ENCODE measurements around the gene SNTB2.

The SNTB2 gene

GRCh38 chr16:69320740-69321073, 133.7 kb downstream of the SNTB2 start:
- H3K4me3 ChIP-seq = no peak overlapping the region
- no peak overlapping the region for H3K27ac ChIP-seq
- TF ChIP-seq, protein P1, sequence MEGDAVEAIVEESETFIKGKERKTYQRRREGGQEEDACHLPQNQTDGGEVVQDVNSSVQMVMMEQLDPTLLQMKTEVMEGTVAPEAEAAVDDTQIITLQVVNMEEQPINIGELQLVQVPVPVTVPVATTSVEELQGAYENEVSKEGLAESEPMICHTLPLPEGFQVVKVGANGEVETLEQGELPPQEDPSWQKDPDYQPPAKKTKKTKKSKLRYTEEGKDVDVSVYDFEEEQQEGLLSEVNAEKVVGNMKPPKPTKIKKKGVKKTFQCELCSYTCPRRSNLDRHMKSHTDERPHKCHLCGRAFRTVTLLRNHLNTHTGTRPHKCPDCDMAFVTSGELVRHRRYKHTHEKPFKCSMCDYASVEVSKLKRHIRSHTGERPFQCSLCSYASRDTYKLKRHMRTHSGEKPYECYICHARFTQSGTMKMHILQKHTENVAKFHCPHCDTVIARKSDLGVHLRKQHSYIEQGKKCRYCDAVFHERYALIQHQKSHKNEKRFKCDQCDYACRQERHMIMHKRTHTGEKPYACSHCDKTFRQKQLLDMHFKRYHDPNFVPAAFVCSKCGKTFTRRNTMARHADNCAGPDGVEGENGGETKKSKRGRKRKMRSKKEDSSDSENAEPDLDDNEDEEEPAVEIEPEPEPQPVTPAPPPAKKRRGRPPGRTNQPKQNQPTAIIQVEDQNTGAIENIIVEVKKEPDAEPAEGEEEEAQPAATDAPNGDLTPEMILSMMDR (IDR thresholded peaks at IDR 0.05) = no peak
- no peak for DNase-seq (ENCODE audit: low spot score)

- no peak overlapping the region for H3K4me3 ChIP-seq
- DNase-seq (ENCODE audit: low spot score) = peak; percentile 65
- TF ChIP-seq, protein P1 (IDR thresholded peaks at IDR 0.05) = no peak
- H3K27ac ChIP-seq = no peak overlapping the region
These were observed 134.1 kb downstream of the SNTB2 start for GRCh38 chr16:69321080-69321479.

DNA sequence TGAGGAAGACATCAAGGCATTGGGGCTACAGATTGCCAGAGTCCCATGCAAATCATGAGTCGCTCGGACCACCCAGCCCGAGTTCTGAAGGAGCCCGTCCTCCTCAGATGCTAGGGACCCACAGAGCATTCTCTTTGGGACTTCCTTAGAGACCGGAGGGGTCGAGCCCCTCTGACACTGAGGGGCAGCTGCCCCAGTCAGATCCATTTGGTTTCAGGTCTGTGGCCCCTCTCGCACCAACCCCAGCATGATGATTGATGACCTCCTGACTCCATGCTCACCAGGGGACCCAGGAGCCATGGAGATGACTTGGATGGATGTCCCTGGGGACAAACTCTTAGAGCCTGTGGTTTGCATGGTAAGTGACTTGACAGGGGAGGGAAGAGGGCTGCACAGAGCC, 135.4 kb downstream of the SNTB2 start:
- TF ChIP-seq, protein P1 (IDR thresholded peaks at IDR 0.05) = no peak
- H3K4me3 ChIP-seq = no peak overlapping the region
- H3K27ac ChIP-seq = no peak overlapping the region
- no peak for DNase-seq (ENCODE audit: low spot score)

DNA sequence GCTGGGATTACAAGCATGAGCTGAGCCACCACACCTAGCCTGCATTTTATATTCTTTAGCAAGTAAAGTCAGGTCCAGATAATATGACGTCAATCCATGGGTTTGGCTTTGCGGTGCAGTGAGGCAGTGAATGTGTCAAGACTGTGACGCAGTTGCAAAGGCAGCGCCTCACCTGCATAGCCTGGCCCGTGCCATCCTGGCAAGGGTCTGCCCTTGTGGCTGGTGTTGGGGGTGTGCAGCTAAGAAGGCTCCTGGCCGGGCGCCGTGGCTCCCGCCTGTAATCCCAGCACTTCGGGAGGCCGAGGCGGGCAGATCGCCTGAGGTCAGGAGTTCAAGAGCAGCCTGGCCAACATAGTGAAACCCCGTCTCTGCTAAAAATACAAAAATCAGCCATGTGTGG, 136.5 kb downstream of the SNTB2 start:
- TF ChIP-seq, protein P1 (IDR thresholded peaks at IDR 0.05) = no peak
- H3K4me3 ChIP-seq = no peak overlapping the region
- no peak overlapping the region for H3K27ac ChIP-seq
- peak; percentile 58 for DNase-seq (ENCODE audit: low spot score)

DNA sequence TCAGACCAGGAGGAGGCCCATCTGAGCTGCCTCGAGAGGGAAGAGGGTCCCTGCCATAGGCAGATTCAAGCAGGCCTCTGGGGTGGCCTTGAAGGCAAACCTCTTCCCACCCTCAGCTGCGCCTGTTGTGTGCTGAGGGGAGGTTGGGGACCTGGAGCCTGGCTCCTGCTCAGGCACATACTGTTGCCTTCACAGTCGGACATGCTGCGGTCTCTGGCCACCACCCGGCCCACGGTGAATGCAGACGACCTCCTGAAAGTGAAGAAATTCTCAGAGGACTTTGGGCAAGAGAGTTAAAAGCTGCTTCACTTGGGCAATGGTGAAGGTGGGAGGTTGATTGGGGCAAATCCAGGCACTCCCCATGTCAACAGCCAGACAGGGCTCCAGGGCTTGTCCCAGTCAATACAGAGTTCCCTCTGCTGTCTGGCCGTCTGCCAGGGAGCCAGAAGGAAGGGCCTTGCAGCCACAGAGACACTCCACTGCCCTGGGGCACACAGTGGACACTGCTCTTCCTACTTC, 137.1 kb downstream of the SNTB2 start:
- no peak overlapping the region for H3K4me3 ChIP-seq
- TF ChIP-seq, protein P1 (IDR thresholded peaks at IDR 0.05) = no peak
- H3K27ac ChIP-seq = no peak overlapping the region
- no peak for DNase-seq (ENCODE audit: low spot score)

GRCh38 chr16:69324585-69325253, 137.8 kb downstream of the SNTB2 start:
- TF ChIP-seq, protein P1 (IDR thresholded peaks at IDR 0.05) = no peak
- DNase-seq (ENCODE audit: low spot score) = peak; percentile 65
- H3K27ac ChIP-seq = no peak overlapping the region
- no peak overlapping the region for H3K4me3 ChIP-seq

DNA sequence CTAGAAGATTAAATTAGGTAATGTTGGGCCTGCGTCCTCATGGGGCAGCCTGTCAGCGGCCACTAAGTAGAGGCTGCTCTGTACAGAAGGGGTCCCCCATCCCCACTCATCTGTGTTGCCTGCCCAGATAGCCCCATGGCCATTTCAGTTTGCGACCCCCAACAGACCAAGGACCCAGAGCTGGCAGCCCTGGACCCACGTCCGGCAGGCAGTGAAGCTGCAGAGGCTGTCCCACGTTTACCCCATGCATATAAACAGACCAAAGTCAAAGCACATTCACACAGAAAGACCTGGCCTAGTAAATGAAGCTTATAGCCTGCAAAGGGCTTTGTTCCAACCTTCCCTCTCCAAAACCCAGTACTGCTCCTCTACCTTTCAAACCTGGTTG, 138.8 kb downstream of the SNTB2 start:
- no peak overlapping the region for H3K4me3 ChIP-seq
- DNase-seq (ENCODE audit: low spot score) = peak; percentile 68
- no peak overlapping the region for H3K27ac ChIP-seq
- TF ChIP-seq, protein P1 (IDR thresholded peaks at IDR 0.05) = no peak
